Astrocyte (in vitro differentiated cells and primary cell): ENCODE data around the gene C1orf167. TPM values are rescaled to one million over a fixed set of nuclear protein-coding genes. Genes with fewer than 3 reads are reported as not detected.
A peak's percentile ranks its signal among the peaks of the same experiment; 100 is the strongest.

ENCODE experiments used
- DNase-seq: peaks from one replicate; pipeline ENCODE4 v3.0.0-alpha.2; 2010; ENCODE audit warnings: low read depth
- FAIRE-seq: peaks from 2 replicates; lab custom pipeline; 2011; peaks lifted over from hg19 to GRCh38; lab: Jason Lieb, UNC
- H2AFZ ChIP-seq: 2 replicates; pipeline ENCODE4 v1.6.0; 2012; ENCODE audit warnings: low read depth, low read length, inconsistent platforms
- H3K27ac ChIP-seq: 2 replicates; pipeline ENCODE4 v1.5.1; 2011; ENCODE audit warnings: low read depth, low read length, inconsistent platforms
- H3K27me3 ChIP-seq: 2 replicates; pipeline ENCODE4 v1.6.0; 2011; ENCODE audit warnings: low read length, inconsistent platforms; ENCODE audit not compliant: insufficient read depth
- H3K36me3 ChIP-seq: 2 replicates; pipeline ENCODE4 v1.5.1; 2011; ENCODE audit warnings: low read length, inconsistent platforms; ENCODE audit not compliant: insufficient read depth
- H3K4me1 ChIP-seq: 2 replicates; pipeline ENCODE4 v1.5.1; 2011; ENCODE audit warnings: low read length, inconsistent platforms; ENCODE audit not compliant: insufficient read depth
- H3K4me2 ChIP-seq: 2 replicates; pipeline ENCODE4 v1.6.0; 2012; ENCODE audit warnings: low read length, inconsistent platforms
- H3K4me3 ChIP-seq: 2 replicates; pipeline ENCODE4 v1.5.1; 2011; ENCODE audit warnings: low read depth, mild to moderate bottlenecking, low read length, inconsistent platforms; ENCODE audit not compliant: insufficient read depth
- H3K79me2 ChIP-seq: 2 replicates; pipeline ENCODE4 v1.6.0; 2012; ENCODE audit warnings: mild to moderate bottlenecking, low read length, inconsistent platforms; ENCODE audit not compliant: insufficient read depth
- H3K9ac ChIP-seq: 2 replicates; pipeline ENCODE4 v1.6.0; 2012; ENCODE audit warnings: mild to moderate bottlenecking, low read length, inconsistent platforms
- H3K9me3 ChIP-seq: 2 replicates; pipeline ENCODE4 v1.5.1; 2012; ENCODE audit warnings: low read depth, mild to moderate bottlenecking, low read length, inconsistent platforms; ENCODE audit not compliant: insufficient read depth
- H4K20me1 ChIP-seq: 2 replicates; pipeline ENCODE4 v1.6.0; 2012; ENCODE audit warnings: low read length, inconsistent platforms; ENCODE audit not compliant: insufficient read depth
- H3K27ac Mint-ChIP-seq: one replicate; pipeline ENCODE4 v1.8.0; 2021; ENCODE audit warnings: mild to moderate bottlenecking, mixed read lengths; ENCODE audit not compliant: unreplicated experiment
- H3K27me3 Mint-ChIP-seq: one replicate; pipeline ENCODE4 v1.8.0; 2021; ENCODE audit warnings: low read depth, mixed read lengths; ENCODE audit not compliant: unreplicated experiment
- H3K36me3 Mint-ChIP-seq: one replicate; pipeline ENCODE4 v1.8.0; 2021; ENCODE audit warnings: low read depth, mixed read lengths; ENCODE audit not compliant: unreplicated experiment
- H3K4me1 Mint-ChIP-seq: one replicate; pipeline ENCODE4 v1.8.0; 2021; ENCODE audit warnings: low read depth, mixed read lengths; ENCODE audit not compliant: unreplicated experiment
- H3K4me3 Mint-ChIP-seq: one replicate; pipeline ENCODE4 v1.8.0; 2021; ENCODE audit warnings: mild to moderate bottlenecking, moderate library complexity, mixed read lengths; ENCODE audit not compliant: unreplicated experiment
- H3K9me3 Mint-ChIP-seq: one replicate; pipeline ENCODE4 v1.8.0; 2021; ENCODE audit warnings: mild to moderate bottlenecking, mixed read lengths; ENCODE audit not compliant: unreplicated experiment
- EZH2 ChIP-seq: IDR thresholded peaks from 2 replicates; pipeline ENCODE4 v1.6.1; 2012; ENCODE audit warnings: mild to moderate bottlenecking, low read length, inconsistent platforms; ENCODE audit not compliant: insufficient read depth
- total RNA-seq: library from RNA; stranded (reverse); gene quantifications from 2 replicates; pipeline ENCODE4 v1.2.1, GENCODE V29; 2021
- TF ChIP-seq, protein P1 (sequence below): IDR thresholded peaks from 2 replicates; pipeline ENCODE4 v1.5.1; 2011; ENCODE audit warnings: low read depth, mild to moderate bottlenecking, inconsistent platforms, low read length, moderate library complexity; ENCODE audit not compliant: insufficient read depth

Gene C1orf167
- total RNA-seq, 1 donor from 2014 or later: not detected

DNA sequence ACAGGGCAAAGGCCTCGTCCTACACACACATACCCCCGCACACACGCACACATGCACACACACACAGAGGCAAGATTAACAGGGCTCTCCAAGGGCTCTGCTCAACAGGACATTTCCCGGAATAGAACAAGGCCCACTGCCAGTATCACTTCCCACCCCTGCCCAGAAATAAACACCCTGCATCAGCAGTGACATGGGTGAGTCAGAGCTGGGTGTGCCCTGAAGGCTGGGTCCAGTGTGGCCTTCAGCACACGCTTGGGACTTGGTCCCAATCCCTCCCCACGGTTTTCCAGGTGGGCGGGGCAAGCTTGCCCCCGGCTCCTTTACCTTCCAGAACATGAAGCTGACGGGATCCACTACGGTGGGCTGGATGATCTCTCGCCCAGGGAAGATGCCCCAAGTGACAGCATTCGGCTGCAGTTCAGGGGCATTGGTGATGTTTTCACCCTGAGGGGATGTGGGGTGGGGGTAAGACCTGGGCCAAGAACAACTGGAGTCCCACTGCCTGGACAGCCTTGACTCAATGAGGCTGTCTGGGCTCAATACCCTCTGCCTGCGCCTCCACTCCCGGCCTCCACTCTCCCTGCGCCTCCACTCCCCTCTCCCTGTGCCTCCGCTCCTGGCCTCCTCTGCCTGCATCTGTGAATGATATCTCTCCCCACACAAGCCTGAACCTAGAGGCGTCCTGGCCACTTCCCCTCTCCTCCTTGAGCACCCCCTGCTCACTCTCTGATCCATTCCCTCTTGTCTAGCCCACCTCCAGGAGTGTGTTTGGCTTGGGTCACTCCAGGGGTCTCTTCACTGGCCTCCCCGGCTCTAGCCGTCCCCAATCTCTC, 29.1 kb downstream of the C1orf167 start:
- no peaks in the 10 kb centered on the region for H3K9me3 ChIP-seq
- peak overlapping the region; percentile 24 for H3K27ac ChIP-seq
- peaks cover 21% of the 10 kb centered on the region for H3K4me1 ChIP-seq
- FAIRE-seq: no peak
- H3K4me3 ChIP-seq: no peak overlapping the region
- no peak overlapping the region for H3K4me3 Mint-ChIP-seq
- H3K4me2 ChIP-seq: peak overlapping the region; percentile 62
- H3K4me1 Mint-ChIP-seq: peaks cover 20% of the 10 kb centered on the region
- DNase-seq: peak; percentile 91
- no peaks in the 10 kb centered on the region for H3K27me3 ChIP-seq
- H3K9ac ChIP-seq: peak overlapping the region; percentile 3
- H4K20me1 ChIP-seq: no peaks in the 10 kb centered on the region
- H3K9me3 Mint-ChIP-seq: no peaks in the 10 kb centered on the region
- TF ChIP-seq, protein P1, sequence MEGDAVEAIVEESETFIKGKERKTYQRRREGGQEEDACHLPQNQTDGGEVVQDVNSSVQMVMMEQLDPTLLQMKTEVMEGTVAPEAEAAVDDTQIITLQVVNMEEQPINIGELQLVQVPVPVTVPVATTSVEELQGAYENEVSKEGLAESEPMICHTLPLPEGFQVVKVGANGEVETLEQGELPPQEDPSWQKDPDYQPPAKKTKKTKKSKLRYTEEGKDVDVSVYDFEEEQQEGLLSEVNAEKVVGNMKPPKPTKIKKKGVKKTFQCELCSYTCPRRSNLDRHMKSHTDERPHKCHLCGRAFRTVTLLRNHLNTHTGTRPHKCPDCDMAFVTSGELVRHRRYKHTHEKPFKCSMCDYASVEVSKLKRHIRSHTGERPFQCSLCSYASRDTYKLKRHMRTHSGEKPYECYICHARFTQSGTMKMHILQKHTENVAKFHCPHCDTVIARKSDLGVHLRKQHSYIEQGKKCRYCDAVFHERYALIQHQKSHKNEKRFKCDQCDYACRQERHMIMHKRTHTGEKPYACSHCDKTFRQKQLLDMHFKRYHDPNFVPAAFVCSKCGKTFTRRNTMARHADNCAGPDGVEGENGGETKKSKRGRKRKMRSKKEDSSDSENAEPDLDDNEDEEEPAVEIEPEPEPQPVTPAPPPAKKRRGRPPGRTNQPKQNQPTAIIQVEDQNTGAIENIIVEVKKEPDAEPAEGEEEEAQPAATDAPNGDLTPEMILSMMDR: no peak
- TF ChIP-seq EZH2: no peak
- H3K79me2 ChIP-seq: no peaks in the 10 kb centered on the region
- no peaks in the 10 kb centered on the region for H3K27me3 Mint-ChIP-seq
- peak overlapping the region; percentile 59 for H3K27ac Mint-ChIP-seq
- H3K36me3 ChIP-seq: no peaks in the 10 kb centered on the region
- H2AFZ ChIP-seq: no peak overlapping the region
- peaks cover 31% of the 10 kb centered on the region for H3K36me3 Mint-ChIP-seq

DNA sequence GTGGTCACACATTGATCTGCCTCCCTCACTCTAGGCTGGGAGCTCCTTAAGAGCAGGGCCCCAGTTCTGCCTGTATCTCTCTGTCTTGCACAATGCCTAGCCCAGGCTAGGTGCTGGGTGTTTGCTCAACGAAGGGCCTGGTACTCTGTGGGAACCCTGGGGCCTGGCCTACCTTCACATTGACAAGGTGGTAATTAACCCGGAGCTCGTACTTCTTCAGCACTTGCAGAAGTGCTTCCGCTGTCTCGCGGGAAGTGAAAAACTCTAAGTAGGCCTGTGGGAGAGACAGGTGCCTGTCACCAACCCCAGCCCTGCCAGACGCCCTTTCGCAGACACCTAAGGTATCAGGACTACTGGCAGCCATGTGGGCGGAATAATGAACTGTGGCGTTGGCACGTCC, 30.1 kb downstream of the C1orf167 start:
- Histone ChIP-seq H3K27me3 (no peaks in the 10 kb centered on the region), H3K79me2 (no peaks in the 10 kb centered on the region), H3K4me3 (no peak overlapping the region), H2AFZ (no peak overlapping the region), H3K27ac (no peak overlapping the region), H3K9me3 (no peaks in the 10 kb centered on the region), H3K9ac (no peak overlapping the region), H3K4me2 (no peak overlapping the region), H4K20me1 (no peaks in the 10 kb centered on the region), H3K36me3 (no peaks in the 10 kb centered on the region), H3K4me1 (peaks cover 24% of the 10 kb centered on the region)
- no peak overlapping the region for H3K27ac Mint-ChIP-seq
- H3K4me3 Mint-ChIP-seq: no peak overlapping the region
- no peaks in the 10 kb centered on the region for H3K27me3 Mint-ChIP-seq
- TF ChIP-seq, protein P1: no peak
- no peak for TF ChIP-seq EZH2
- FAIRE-seq (no peak), DNase-seq (no peak)
- H3K4me1 Mint-ChIP-seq: peaks cover 20% of the 10 kb centered on the region
- peaks cover 31% of the 10 kb centered on the region for H3K36me3 Mint-ChIP-seq
- H3K9me3 Mint-ChIP-seq: no peaks in the 10 kb centered on the region

DNA sequence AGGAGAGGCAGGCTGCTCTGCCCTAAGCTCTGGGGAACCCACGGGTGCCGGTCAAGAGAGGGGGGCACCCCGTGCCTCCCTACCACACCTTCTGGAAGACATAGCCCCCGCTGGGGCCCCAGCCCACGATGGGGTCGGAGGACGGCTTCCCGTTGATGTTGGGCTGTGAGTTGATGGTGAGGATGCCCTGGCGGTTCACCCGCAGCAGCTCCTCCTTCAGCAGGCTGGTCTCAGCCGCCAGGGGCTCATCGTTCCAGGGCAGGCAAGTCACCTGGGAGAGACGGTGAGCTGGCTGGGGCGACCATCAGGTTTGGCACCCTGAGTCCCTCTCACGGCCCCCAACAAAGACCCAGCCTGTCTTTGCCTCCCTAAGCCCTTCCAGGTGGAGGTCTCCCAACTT, 31.8 kb downstream of the C1orf167 start:
- DNase-seq: no peak
- no peak for FAIRE-seq
- H3K4me3 Mint-ChIP-seq: no peak overlapping the region
- no peak overlapping the region for H3K4me3 ChIP-seq
- no peak overlapping the region for H3K27ac Mint-ChIP-seq
- H3K9me3 Mint-ChIP-seq: no peaks in the 10 kb centered on the region
- H3K36me3 ChIP-seq: no peaks in the 10 kb centered on the region
- H2AFZ ChIP-seq: no peak overlapping the region
- H4K20me1 ChIP-seq: no peaks in the 10 kb centered on the region
- no peaks in the 10 kb centered on the region for H3K9me3 ChIP-seq
- H3K27me3 Mint-ChIP-seq: no peaks in the 10 kb centered on the region
- H3K27ac ChIP-seq: no peak overlapping the region
- H3K4me1 ChIP-seq: peaks cover 17% of the 10 kb centered on the region
- peaks cover 31% of the 10 kb centered on the region for H3K36me3 Mint-ChIP-seq
- H3K4me2 ChIP-seq: no peak overlapping the region
- TF ChIP-seq EZH2: no peak
- TF ChIP-seq, protein P1: no peak
- no peaks in the 10 kb centered on the region for H3K79me2 ChIP-seq
- H3K9ac ChIP-seq: no peak overlapping the region
- no peaks in the 10 kb centered on the region for H3K27me3 ChIP-seq
- peaks cover 18% of the 10 kb centered on the region for H3K4me1 Mint-ChIP-seq
